Mononuclear cell (primary cell): Measurements from ENCODE around the gene MYO1A. TPM values are rescaled to one million over a fixed set of nuclear protein-coding genes. Genes with fewer than 3 reads are reported as not detected.
"Not testable (repeated sequence)": the region's sequence is repeated elsewhere in the genome, so short reads cannot be mapped to it uniquely, and the experiment has no call there.

Experiments
- H3K27me3 ChIP-seq: 2 replicates; pipeline ENCODE4 v1.6.0; 2011; ENCODE audit warnings: low read length, control low read depth; ENCODE audit not compliant: insufficient read depth
- H3K4me1 ChIP-seq: 2 replicates; pipeline ENCODE4 v1.5.1; 2011; ENCODE audit warnings: mild to moderate bottlenecking, low read length, control low read depth; ENCODE audit not compliant: insufficient read depth
- H3K4me3 ChIP-seq: 2 replicates; pipeline ENCODE4 v1.5.1; 2011; ENCODE audit warnings: mild to moderate bottlenecking, low read length, moderate library complexity
- H3K9me3 ChIP-seq: 2 replicates; pipeline ENCODE4 v1.5.1; 2011; ENCODE audit warnings: low read depth, mild to moderate bottlenecking, control low read depth, low read length
- total RNA-seq: library from RNA; depleted of rRNA; stranded (reverse); fragments of >200 nt; gene quantifications from one replicate; pipeline ENCODE4 v1.2.3, GENCODE V29; 2012

MYO1A gene
- total RNA-seq, 1 donor = 0.31 TPM

DNA sequence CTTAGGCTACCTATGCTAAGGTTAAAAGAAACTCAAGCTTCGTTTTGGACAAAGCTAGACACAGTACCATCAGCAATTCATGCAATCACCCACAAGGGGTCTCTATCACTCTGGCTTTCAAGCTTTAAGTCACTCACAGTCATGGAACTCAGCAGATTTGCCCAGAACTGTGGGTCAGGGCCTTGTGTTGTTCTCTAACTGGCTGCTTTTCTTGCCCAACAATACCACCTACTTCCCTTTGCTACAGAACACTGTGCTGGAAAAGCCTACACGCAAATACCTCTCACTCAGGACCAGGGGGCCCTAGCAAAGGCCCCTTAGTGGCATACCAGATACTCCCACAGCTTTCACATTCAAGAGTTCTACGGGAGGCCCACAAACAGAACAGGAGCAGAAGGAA, 19.6 kb upstream of the MYO1A start:
- no peak overlapping the region for H3K4me3 ChIP-seq

GRCh38 chr12:57066245-57066644, 16.3 kb upstream of the MYO1A start:
- Histone ChIP-seq H3K9me3 (no peaks in the 10 kb centered on the region), H3K4me3 (no peak overlapping the region), H3K27me3 (no peaks in the 10 kb centered on the region), H3K4me1 (peaks cover 26% of the 10 kb centered on the region)

More for the DNA sequence above, 19.6 kb upstream of the MYO1A start:
- Histone ChIP-seq H3K4me1 (peaks cover 22% of the 10 kb centered on the region), H3K27me3 (no peaks in the 10 kb centered on the region), H3K9me3 (no peaks in the 10 kb centered on the region)

GRCh38 chr12:57063991-57064685, 14.2 kb upstream of the MYO1A start:
- H3K27me3 ChIP-seq = no peaks in the 10 kb centered on the region
- peaks cover 14% of the 10 kb centered on the region for H3K4me1 ChIP-seq
- H3K4me3 ChIP-seq = no peak overlapping the region
- no peaks in the 10 kb centered on the region for H3K9me3 ChIP-seq

DNA sequence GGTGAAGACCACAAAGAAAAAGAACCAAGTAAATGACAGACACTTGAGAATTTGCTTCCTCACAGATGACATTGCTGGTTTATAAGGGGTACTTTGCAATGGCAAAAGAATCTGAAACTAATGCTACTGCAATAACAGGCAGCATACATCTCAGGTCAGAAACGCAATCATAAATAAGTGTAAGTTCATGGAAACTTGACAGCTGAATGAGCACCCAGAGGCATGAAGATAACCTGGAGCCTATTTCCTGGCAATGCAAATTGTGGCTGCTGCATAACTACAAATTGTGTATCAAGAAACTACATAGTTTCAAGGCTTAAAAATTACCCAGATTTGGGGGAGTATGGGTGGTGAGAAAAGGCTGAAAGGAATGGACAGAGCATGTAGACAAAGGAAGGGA, 8.5 kb upstream of the MYO1A start:
- peaks cover 6% of the 10 kb centered on the region for H3K4me1 ChIP-seq
- no peaks in the 10 kb centered on the region for H3K9me3 ChIP-seq
- no peaks in the 10 kb centered on the region for H3K27me3 ChIP-seq
- H3K4me3 ChIP-seq = no peak overlapping the region

DNA sequence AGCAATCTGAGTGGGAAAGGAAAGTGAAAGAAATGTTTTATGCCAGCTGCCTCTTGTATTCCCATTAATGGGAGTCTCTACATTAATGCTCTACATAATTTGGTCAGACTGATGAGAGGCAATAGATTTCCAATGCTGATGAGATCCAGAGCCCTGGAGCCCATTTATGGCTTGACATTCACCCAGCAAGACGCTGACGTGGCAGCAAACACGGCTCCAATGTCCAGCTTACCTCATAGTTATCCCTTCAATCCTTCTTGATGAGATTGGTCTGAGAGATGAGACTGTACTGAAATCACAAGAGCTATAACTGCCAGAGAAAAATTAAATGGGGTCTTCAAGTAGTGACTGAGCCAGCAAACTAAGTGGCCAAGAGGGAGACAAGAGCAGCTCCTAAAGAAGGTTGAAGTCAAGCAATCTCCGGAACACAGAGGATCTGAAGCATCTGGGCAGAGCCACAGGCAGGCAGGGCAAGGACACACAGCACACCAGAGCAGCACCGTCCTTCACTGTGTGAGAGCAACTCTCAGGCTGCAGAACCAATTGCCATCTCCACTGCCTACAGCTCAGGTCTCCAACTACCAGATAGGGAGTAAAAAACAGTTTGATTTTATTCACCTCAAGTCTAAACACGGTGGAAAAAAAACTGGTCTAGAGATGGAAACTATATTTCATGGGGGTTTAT, 7.3 kb upstream of the MYO1A start:
- Histone ChIP-seq H3K27me3 (no peaks in the 10 kb centered on the region), H3K4me1 (peaks cover 6% of the 10 kb centered on the region), H3K4me3 (no peak overlapping the region), H3K9me3 (no peaks in the 10 kb centered on the region)

- Histone ChIP-seq H3K4me1 (peaks cover 6% of the 10 kb centered on the region), H3K4me3 (no peak overlapping the region), H3K27me3 (no peaks in the 10 kb centered on the region), H3K9me3 (no peaks in the 10 kb centered on the region)
Measured at GRCh38 chr12:57055824-57056223, 5.9 kb upstream of the MYO1A start.

DNA sequence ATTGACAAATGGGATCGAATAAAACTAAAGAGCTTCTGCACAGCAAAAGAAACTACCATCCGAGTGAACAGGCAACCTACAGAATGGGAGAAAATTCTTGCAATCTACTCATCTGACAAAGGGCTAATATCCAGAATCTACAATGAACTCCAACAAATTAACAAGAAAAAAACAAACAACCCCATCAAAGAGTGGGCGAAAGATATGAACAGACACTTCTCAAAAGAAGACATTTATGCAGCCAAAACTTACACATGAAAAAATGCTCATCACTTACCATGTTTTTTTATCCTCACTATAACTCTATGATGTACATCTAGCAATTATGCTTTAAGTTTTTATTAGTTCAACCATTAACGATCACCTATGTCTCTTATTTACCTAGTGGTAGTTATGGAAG, 4.0 kb upstream of the MYO1A start:
- H3K9me3 ChIP-seq, H3K4me3 ChIP-seq, H3K27me3 ChIP-seq: not testable (repeated sequence)
- H3K4me1 ChIP-seq = peaks cover 11% of the 10 kb centered on the region

- H3K4me3 ChIP-seq, H3K9me3 ChIP-seq, H3K27me3 ChIP-seq: not testable (repeated sequence)
- H3K4me1 ChIP-seq = peaks cover 19% of the 10 kb centered on the region
Measured at GRCh38 chr12:57053146-57053545, 3.2 kb upstream of the MYO1A start.

DNA sequence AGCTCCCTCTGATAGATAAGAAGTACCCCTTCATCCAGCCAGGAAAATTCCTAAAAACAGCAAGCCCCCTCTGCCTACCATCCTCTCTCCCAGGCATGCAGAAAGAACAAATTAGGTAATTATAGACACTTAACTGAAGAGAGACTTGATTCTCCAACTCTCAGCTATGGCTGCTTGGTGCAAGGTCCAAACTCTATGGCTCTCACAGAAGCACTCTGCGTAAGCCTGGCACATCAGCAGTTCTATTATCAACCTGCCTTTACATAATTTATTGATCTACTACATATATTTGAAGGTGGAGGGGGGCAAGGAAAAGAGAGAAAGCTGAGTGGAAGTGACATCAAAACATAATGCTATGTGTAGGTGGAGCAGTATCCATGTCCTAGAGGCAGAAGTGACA, 1.1 kb upstream of the MYO1A start:
- H3K4me1 ChIP-seq = peaks cover 40% of the 10 kb centered on the region
- no peaks in the 10 kb centered on the region for H3K27me3 ChIP-seq
- H3K9me3 ChIP-seq = no peaks in the 10 kb centered on the region

GRCh38 chr12:57049119-57049446, 846 bp downstream of the MYO1A start:
- H3K9me3 ChIP-seq = no peaks in the 10 kb centered on the region
- peaks cover 40% of the 10 kb centered on the region for H3K4me1 ChIP-seq
- H3K4me3 ChIP-seq = no peak overlapping the region
- no peaks in the 10 kb centered on the region for H3K27me3 ChIP-seq

More for the DNA sequence above, 1.1 kb upstream of the MYO1A start:
- no peak overlapping the region for H3K4me3 ChIP-seq

DNA sequence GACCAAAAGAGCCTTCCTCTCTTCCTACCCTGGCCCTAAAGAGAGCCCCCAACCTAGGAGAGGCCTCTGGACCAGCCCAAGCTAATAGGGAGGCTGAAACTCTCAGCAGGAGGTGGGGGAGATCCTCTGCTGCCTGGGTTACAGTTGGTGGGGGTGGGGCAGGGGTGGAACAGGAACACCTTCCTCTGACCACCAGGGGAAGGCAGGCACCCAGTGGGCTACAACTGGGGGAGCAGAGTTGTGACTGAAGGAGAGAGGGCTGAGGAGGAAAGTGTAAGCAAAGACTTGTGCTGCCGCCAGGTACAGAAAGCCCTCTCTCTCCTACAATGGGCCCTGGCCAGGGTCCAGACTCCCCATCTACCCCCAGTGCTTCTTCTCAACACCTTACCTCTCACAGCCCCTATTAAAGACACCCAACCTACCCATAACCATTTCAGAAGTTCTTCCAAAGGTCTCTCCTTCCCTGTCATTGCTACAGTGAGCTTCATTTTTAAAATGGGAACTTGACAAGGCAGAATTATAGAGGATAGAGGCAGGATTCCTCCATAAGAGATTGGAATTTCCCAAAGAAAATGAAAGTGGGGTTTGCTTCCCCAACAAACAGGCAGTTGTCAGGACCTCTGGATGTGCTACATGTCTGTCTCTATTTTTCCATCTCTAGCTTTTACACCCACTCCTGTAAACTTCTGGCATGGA, 1.4 kb downstream of the MYO1A start:
- Histone ChIP-seq H3K9me3 (no peaks in the 10 kb centered on the region), H3K4me1 (peaks cover 40% of the 10 kb centered on the region), H3K27me3 (no peaks in the 10 kb centered on the region), H3K4me3 (no peak overlapping the region)

DNA sequence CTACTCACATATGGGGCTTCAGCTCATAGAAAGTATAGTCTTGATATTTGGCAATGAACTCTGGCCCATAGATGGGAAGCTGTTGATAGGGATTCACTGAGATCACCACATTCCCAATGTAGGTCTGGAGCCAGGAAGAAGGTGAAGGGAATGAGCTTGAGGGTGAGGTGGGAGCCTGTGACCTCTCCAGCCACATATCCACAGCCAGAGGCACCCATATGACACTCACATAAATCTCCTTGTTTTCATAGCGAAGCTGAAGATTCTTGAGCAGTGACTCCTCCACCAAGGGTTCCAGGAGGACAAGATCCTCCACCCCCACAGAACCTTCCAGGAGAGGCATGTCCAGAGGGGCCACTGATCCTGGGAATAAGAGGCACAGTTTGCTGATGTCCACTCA, 1.9 kb downstream of the MYO1A start:
- Histone ChIP-seq H3K4me3 (no peak overlapping the region), H3K27me3 (no peaks in the 10 kb centered on the region), H3K4me1 (peaks cover 40% of the 10 kb centered on the region), H3K9me3 (no peaks in the 10 kb centered on the region)

DNA sequence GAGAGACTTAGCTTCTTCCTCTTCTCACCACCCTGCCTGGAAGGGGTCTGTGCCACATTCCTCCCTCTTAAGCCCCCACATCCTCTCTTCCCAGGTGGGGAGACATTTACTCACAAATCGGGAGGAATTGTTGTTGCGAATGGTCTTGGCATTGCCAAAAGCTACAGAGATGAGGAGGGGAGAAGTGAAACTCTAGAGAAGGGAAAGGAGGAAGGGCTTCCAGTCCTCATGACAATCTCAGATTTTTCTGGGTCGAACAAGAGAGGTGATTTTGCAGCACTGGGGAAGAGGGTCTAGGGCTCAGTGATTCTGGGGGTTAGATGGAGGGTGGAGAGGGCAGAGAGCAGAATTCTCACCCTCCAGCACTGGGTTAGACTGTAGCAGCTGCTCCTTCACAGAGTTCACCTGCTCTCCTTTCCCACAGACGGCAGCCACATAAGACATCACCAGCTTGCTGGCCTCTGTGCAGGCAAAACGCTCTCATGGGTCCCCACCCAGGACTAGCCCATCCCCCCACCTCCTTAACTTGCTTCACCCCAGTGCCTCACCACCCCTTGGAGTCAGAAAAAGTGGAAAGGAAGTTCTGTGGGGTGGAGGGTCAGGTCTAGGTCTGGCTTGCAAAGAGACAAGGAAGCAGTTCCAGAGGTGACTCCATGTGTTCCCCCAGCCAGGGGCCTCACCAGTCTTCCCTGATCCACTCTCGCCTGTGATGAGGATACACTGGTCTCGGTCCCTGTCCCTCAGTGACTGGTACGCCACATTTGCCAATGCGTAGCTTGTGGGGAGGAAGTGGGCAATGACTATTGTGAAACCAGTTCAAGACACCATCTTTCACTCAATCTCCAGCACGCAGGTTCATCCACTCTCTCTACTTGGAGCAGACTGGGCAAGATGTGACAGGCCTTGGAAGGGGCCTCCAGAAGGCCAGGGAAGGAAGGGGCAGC, 2.7 kb downstream of the MYO1A start:
- H3K4me3 ChIP-seq = no peak overlapping the region
- peaks cover 40% of the 10 kb centered on the region for H3K4me1 ChIP-seq
- no peaks in the 10 kb centered on the region for H3K9me3 ChIP-seq

DNA sequence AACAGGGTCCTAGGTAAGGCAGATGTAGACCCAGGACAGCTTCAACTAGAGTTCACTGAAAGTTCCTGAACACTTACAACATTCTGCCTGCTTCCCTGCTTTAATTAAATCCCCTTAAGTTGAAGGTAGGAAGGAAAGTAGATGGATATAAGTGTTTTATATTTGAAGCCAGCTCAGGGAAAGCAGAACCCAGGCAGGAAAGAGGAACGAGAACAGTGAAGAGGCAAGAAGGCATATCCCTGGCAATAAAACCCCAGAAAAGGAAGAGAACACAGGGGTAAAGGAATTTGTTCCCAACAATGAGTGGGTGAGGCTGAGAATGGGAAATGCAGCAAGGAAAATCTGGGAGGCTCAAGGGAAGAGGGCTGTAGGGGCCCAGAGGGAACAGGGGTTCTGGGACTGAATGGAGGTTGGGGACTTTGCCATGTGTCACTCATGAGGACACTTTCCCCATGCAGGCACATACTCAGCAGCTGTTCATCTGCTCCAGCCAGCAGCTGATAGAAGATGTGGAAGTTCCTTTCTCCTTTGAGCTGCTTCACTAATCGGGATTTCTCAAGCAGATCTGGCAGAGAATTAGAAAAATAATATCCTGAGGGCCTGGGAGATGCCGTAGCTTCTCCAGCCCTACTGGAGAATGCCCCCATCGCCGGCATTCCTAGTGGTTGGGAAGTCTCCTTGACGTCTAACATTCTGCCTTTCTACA, 3.7 kb downstream of the MYO1A start:
- peaks cover 40% of the 10 kb centered on the region for H3K4me1 ChIP-seq
- H3K9me3 ChIP-seq = no peaks in the 10 kb centered on the region
- no peak overlapping the region for H3K4me3 ChIP-seq
- H3K27me3 ChIP-seq = no peaks in the 10 kb centered on the region

More for the DNA sequence above, 2.7 kb downstream of the MYO1A start:
- no peaks in the 10 kb centered on the region for H3K27me3 ChIP-seq
